Psoas muscle (tissue), 8 donors: ENCODE data around the gene RIPOR2. TPM values are rescaled to one million over a fixed set of nuclear protein-coding genes. Genes with fewer than 3 reads are reported as not detected.
"Not testable (repeated sequence)": the region's sequence is repeated elsewhere in the genome, so short reads cannot be mapped to it uniquely, and the experiment has no call there.

Experiments
- ATAC-seq, 4 donors: fragments of 200-7000 bp; cut with Tn5 transposase; one replicate each; pipeline ENCODE4 v1.9.1; 2020; ENCODE audit warnings: moderate library complexity in 3 of 4, mild to moderate bottlenecking in 2 of 4
- DNase-seq, 2 donors: peaks; one replicate each; pipeline ENCODE4 v3.0.0-alpha.2; 2020
- H3K27ac ChIP-seq: fragments of 200-600 bp; one replicate; pipeline ENCODE4 v1.8.0; 2022
- H3K27me3 ChIP-seq, 3 donors: fragments of 200-600 bp in 1 of 3; one replicate each; pipeline versions ENCODE4 v1.6.1 to v1.8.0; 2013 to 2022; ENCODE audit warnings: low read length in 2 of 3, mild to moderate bottlenecking in 2 of 3, moderate library complexity in 1 of 3; ENCODE audit not compliant: insufficient read depth in 3 of 3
- H3K36me3 ChIP-seq, 2 donors: fragments of 200-600 bp in 1 of 2; one replicate each; pipeline versions ENCODE4 v1.6.1 to v1.8.0; 2013 to 2022; ENCODE audit warnings: low read depth in 1 of 2, mild to moderate bottlenecking in 1 of 2, moderate library complexity in 1 of 2; ENCODE audit not compliant: insufficient read depth in 1 of 2
- H3K4me1 ChIP-seq: fragments of 200-600 bp; one replicate; pipeline ENCODE4 v1.8.0; 2022
- H3K4me3 ChIP-seq: fragments of 200-600 bp; one replicate; pipeline ENCODE4 v1.8.0; 2022; ENCODE audit warnings: mild to moderate bottlenecking
- H3K9me3 ChIP-seq: fragments of 200-600 bp; one replicate; pipeline ENCODE4 v1.8.0; 2022
- CTCF ChIP-seq: fragments of 200-600 bp; IDR thresholded peaks from one replicate; pipeline ENCODE4 v1.8.0; 2022; ENCODE audit warnings: antibody characterized with exemption
- WGBS, 3 donors: extraction: QIAGEN DNeasy Blood & Tissue Kit; methylation state at CpG; one replicate each; pipeline versions ENCODE4 v1.1.6 to v1.1.7; 2013; 5-methylcytosine and 5-hydroxymethylcytosine counted together
- intact Hi-C, 2 donors: fragments of 100-400 bp; cut with DNase I; formaldehyde crosslinking; loops; one replicate each; pipeline versions ENCODE4 v1.11.0 to v1.14.2; 2022
- polyA plus RNA-seq, 3 donors: library from polyadenylated mRNA; stranded (reverse); fragments of 200-250 nt; gene quantifications; one replicate each; pipeline ENCODE4 v1.2.3, GENCODE V29; 2013
- total RNA-seq, 4 donors: library from RNA; stranded (reverse); fragmentation: NEBNext Ultra II Directional in 2 of 4; extraction: Animal tissue kit (Norgen Biotek cat#: 25700) in 2 of 4; gene quantifications; one replicate each; pipeline versions ENCODE4 v1.2.1 to v1.2.4, GENCODE V29; 2021 to 2023
- donor health status: healthy with polysubstance abuse.
- donor health status: DM: no; HTN: no; CAD: no; lungs with moderate emphysema.
- donor health status: Bipolar disorder and iron deficiency.
- donor health status: healthy.
- donor health status: DM: yes; HTN: yes; CAD: no.
- donor health status: DM: no; HTN: no; CAD: no.
- donor health status: DM: no; HTN: no; CAD: no.
- donor health status: DM: yes; HTN: yes; CAD: no.

RIPOR2 gene
- total and polyA plus RNA-seq, 7 donors, result 1.3 to 13.2 (median 7.1) TPM

DNA sequence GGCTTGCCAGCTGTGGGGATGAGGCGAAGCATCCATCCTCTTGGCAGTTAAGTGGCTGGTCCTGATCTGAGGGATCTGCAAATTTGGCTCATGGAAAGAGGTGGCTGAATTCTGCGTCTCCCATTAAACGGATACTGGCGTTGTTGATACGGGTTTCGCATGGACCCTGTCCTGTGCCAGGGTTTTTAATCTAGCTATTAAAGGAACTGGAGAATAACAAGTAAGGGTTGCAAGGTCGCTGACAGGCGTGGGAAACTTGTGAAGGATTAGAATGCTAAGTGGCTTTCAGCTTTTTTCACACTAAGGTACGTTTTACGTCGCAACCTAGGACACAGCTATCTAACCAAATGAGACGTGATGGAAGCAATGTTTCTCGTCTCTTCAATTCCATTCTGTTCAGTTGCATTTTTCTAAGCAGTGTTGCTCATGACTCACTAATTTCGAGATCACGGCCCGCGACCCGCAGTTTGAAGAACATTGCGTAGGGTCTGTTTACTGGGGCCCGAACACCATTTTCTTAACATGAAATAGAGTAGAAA lies 160.2 kb downstream of the RIPOR2 start:
- intact Hi-C loops, result loop anchor here in 1 of 2 donors (5.0 kb wide), 1 partner anchor 53 kb away; no protein-coding TSS in a partner anchor
- Histone ChIP-seq H3K27me3 (no peaks in the 10 kb centered on the region), H3K4me1 (peaks cover 12% of the 10 kb centered on the region), H3K4me3 (peak overlapping the region; percentile 95), H3K9me3 (no peaks in the 10 kb centered on the region), H3K36me3 (peaks cover 0 to 5% of the 10 kb centered on the region in 2 donors), H3K27ac (peak overlapping the region; percentile 90)
- no peak for DNase-seq
- ATAC-seq, result no peak
- TF ChIP-seq CTCF, result no peak
- 3 to 5% (median 4%) methylated on average over 20 of the region's 20 CpGs for WGBS, 3 donors

- Histone ChIP-seq H3K36me3 (peaks cover 0 to 5% of the 10 kb centered on the region in 2 donors), H3K9me3 (no peaks in the 10 kb centered on the region), H3K4me3 (peak within 1 kb of the TSS; percentile 95), H3K4me1 (peaks cover 12% of the 10 kb centered on the region), H3K27ac (peak within 1 kb of the TSS; percentile 90), H3K27me3 (no peaks in the 10 kb centered on the region)
- TF ChIP-seq CTCF, result no peak
- DNase-seq (peak; percentile 100), ATAC-seq (peak; percentile 98 to 99 (median 98))
- 0 to 1% (median 0%) methylated on average over 75 of the region's 75 CpGs for WGBS, 3 donors
- intact Hi-C loops, result loop anchor here (5.0 kb wide), 1 partner anchor 53 kb away; no protein-coding TSS in a partner anchor
Observed at GRCh38 chr6:24774696-24775519, 160.9 kb downstream of the RIPOR2 start, which contains the start of gene GMNN. GMNN (plus strand) TSS chr6:24774937; CDS start chr6:24777247, 2,310 bp downstream.

GRCh38 chr6:24768361-24768760 lies 167.4 kb downstream of the RIPOR2 start:
- Histone ChIP-seq H3K4me1 (no peaks in the 10 kb centered on the region), H3K4me3 (no peak overlapping the region), H3K27me3 (no peaks in the 10 kb centered on the region), H3K27ac (no peak overlapping the region), H3K36me3 (no peaks in the 10 kb centered on the region), H3K9me3 (no peaks in the 10 kb centered on the region)
- ATAC-seq, result no peak
- no peak for DNase-seq
- WGBS, 3 donors, result 91 to 93% (median 93%) methylated on average over 5 of the region's 5 CpGs
- TF ChIP-seq CTCF, result no peak
- intact Hi-C loops, result loop anchor here (5.0 to 10.0 kb wide), 2 partner anchors 184 to 186 kb away; no protein-coding TSS in a partner anchor

- no peak for DNase-seq
- H3K4me1 ChIP-seq, result no peaks in the 10 kb centered on the region
- H3K9me3 ChIP-seq, result no peaks in the 10 kb centered on the region
- intact Hi-C loops, result loop anchor here (5.0 to 10.0 kb wide), 2 partner anchors 182 to 185 kb away; no protein-coding TSS in a partner anchor
- no peaks in the 10 kb centered on the region for H3K36me3 ChIP-seq
- H3K27ac ChIP-seq, result no peak overlapping the region
- no peak for ATAC-seq
- TF ChIP-seq CTCF, result peak; percentile 42
- 56 to 64% (median 56%) methylated on average over 9 of the region's 9 CpGs for WGBS, 3 donors
- H3K27me3 ChIP-seq, result no peaks in the 10 kb centered on the region
- no peak overlapping the region for H3K4me3 ChIP-seq
Observed at GRCh38 chr6:24766680-24767462, 168.9 kb downstream of the RIPOR2 start.

- intact Hi-C loops, result loop anchor here (5.0 to 10.0 kb wide), 2 partner anchors 181 to 184 kb away; no protein-coding TSS in a partner anchor
- not testable (repeated sequence) for H3K9me3 ChIP-seq, H3K27me3 ChIP-seq, H3K4me1 ChIP-seq, H3K36me3 ChIP-seq, ATAC-seq, DNase-seq, H3K27ac ChIP-seq, H3K4me3 ChIP-seq
- 90 to 93% (median 92%) methylated on average over 14 to 24 of the region's 26 CpGs for WGBS, 3 donors
Observed at GRCh38 chr6:24765968-24766367, 169.8 kb downstream of the RIPOR2 start.

DNA sequence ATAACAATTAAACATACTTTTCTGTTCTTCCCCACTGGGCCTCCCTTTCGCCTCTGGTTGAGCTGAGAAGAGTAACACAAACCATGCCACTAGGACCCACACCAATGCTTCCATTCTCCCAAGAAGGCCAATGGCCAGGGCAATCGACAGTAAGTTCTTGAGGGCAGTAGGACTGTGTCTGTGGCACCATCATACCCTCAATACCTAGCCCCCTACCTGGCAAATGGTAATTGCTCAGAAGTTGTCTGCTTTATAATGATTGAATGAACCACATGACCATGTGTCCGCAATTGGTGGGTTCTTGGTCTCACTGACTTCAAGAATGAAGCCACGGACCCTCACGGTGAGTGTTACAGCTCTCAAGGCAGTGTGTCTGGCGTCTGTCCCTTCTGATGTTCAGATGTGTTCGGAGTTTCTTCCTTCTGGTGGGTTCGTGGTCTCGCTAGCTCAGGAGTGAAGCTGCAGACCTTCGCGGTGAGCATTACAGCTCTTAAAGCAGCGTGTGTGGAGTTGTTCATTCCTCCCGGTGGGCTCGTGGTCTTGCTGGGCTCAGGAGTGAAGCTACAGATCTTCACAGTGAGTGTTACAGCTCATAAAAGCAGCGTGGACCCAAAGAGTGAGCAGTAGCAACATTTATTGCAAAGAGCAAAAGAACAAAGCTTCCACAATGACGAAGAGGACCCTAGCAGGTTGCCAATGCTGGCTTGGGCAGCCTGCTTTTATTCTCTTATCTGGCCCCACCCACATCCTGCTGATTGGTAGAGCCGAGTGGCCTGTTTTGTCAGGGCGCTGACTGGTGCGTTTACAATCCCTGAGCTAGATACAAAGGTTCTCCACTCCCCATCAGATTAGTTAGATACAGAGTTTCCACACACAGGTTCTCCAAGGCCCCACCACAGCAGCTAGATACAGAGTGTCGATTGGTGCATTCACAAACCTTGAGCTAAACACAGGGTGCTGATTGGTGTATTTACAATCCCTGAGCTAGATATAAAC lies 170.6 kb downstream of the RIPOR2 start:
- not testable (repeated sequence) for ATAC-seq, H3K27ac ChIP-seq, H3K27me3 ChIP-seq, H3K9me3 ChIP-seq, H3K4me1 ChIP-seq, H3K4me3 ChIP-seq, DNase-seq, H3K36me3 ChIP-seq
- intact Hi-C loops, result loop anchor here (5.0 to 10.0 kb wide), 2 partner anchors 180 to 183 kb away; no protein-coding TSS in a partner anchor
- WGBS, 3 donors, result 87 to 91% (median 88%) methylated on average over 19 to 20 of the region's 20 CpGs
